Kidney (tissue), 14 donors: ENCODE data around the gene TBL3. TPM values are rescaled to one million over a fixed set of nuclear protein-coding genes. Genes with fewer than 3 reads are reported as not detected.

Source experiments
- DNase-seq, 5 donors: peaks; one replicate each; pipeline ENCODE4 v3.0.0-alpha.2; 2013 to 2020
- FAIRE-seq: peaks from 2 replicates; lab custom pipeline; 2012; peaks lifted over from hg19 to GRCh38; lab: Jason Lieb, UNC
- H3K27ac ChIP-seq, 2 donors: one replicate each; pipeline ENCODE4 v1.7.0; 2013; ENCODE audit warnings: low read depth in 2 of 2, low read length in 2 of 2, inconsistent platforms in 1 of 2
- H3K27me3 ChIP-seq: one replicate; pipeline ENCODE4 v1.7.1; 2013; ENCODE audit warnings: low read length, inconsistent platforms; ENCODE audit not compliant: control insufficient read depth, insufficient read depth
- H3K36me3 ChIP-seq, 3 donors: one replicate each; pipeline versions ENCODE4 v1.7.0 to v1.7.1; 2013; ENCODE audit warnings: low read length in 3 of 3, control low read depth in 1 of 3, inconsistent platforms in 1 of 3; ENCODE audit not compliant: insufficient read depth in 3 of 3, control insufficient read depth in 2 of 3
- H3K4me1 ChIP-seq, 3 donors: one replicate each; pipeline versions ENCODE4 v1.7.0 to v1.7.1; 2013; ENCODE audit warnings: low read length in 3 of 3, inconsistent platforms in 1 of 3, low read depth in 1 of 3; ENCODE audit not compliant: control insufficient read depth in 2 of 3, insufficient read depth in 2 of 3
- H3K4me3 ChIP-seq, 3 donors: one replicate each; pipeline versions ENCODE4 v1.7.0 to v1.8.1; 2013; ENCODE audit warnings: low read length in 3 of 3, control low read depth in 1 of 3, inconsistent platforms in 1 of 3
- H3K9ac ChIP-seq, 3 donors: one replicate each; pipeline versions ENCODE4 v1.7.0 to v1.7.1; 2013; ENCODE audit warnings: low read length in 3 of 3, control low read depth in 1 of 3, inconsistent platforms in 1 of 3
- H3K9me3 ChIP-seq, 3 donors: one replicate each; pipeline versions ENCODE4 v1.7.0 to v1.7.1; 2013; ENCODE audit warnings: low read length in 3 of 3, control low read depth in 1 of 3, inconsistent platforms in 1 of 3; ENCODE audit not compliant: control insufficient read depth in 2 of 3, insufficient read depth in 1 of 3
- intact Hi-C: fragments of 100-400 bp; cut with DNase I; formaldehyde crosslinking; loops from one replicate; pipeline ENCODE4 v1.11.1; 2022
- polyA plus RNA-seq: library from polyadenylated mRNA; stranded (reverse); fragments of 350-450 nt; fragmentation: Illumina TruSeq; extraction: RNeasy Lipid Tissue Mini Kit (QIAGEN cat#74804); gene quantifications from one replicate; pipeline ENCODE4 v1.2.3, GENCODE V29; 2014; ENCODE audit warnings: low read depth, low replicate concordance; ENCODE audit not compliant: insufficient read depth
- total RNA-seq: library from RNA; stranded (reverse); fragmentation: NEBNext Ultra II Directional; extraction: Animal tissue kit (Norgen Biotek cat#: 25700); gene quantifications from one replicate; pipeline ENCODE4 v1.2.1, GENCODE V29; 2021
- TF ChIP-seq, protein P1 (sequence below): IDR thresholded peaks from 3 replicates; pipeline ENCODE4 v1.5.1; 2012; ENCODE audit warnings: mild to moderate bottlenecking, moderate library complexity, borderline replicate concordance; ENCODE audit not compliant: insufficient read depth; ENCODE audit errors: extremely low read depth
- donor health status: control.
- donor health status: control.
- donor health status: control.
- donor health status: control.
- donor health status: control.
- donor health status: DM: yes; HTN: yes; CAD: no.
- donor health status: Normal renal cell carcinoma (clear cell type).

TBL3 gene
- total and polyA plus RNA-seq, 2 donors from 2014 or later: 33.3 to 38.5 TPM

DNA sequence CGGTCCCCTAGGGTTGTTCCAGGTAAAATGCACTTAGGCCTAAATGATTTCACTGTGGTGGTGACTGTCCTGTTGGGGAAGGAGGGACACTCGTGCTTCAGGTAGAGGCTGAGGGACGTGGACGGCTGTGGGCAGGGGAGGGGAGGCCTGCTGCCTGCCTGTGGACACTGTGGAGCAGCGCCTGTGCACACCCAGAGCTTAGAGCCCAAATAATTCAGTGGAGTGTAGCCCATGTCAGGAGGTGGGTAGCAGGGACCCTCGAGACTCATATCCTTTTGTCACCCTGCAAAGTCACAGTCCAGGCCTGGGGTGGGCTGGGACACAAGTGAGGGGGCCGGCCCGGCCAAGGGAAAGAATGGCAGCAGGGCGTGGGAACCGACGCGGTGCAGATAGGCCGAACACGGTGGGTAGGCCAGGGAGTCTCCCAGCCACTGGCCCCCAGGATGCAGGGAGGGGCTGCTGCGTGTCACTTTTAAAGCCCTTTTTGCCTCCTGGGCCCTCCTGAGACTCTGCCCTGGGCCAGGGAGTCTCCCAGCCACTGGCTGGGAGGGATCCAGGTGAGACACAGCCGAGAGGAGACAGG, 54.1 kb downstream of the TBL3 start:
- peak overlapping the region; percentile 30 to 43 for H3K27ac ChIP-seq
- intact Hi-C loops: loop anchor here (10.0 kb wide), 1 partner anchor 119 kb away; the partner anchor contains the start of gene RAB26
- no peak for FAIRE-seq
- H3K27me3 ChIP-seq: no peaks in the 10 kb centered on the region
- H3K36me3 ChIP-seq: no peaks in the 10 kb centered on the region
- TF ChIP-seq, protein P1, sequence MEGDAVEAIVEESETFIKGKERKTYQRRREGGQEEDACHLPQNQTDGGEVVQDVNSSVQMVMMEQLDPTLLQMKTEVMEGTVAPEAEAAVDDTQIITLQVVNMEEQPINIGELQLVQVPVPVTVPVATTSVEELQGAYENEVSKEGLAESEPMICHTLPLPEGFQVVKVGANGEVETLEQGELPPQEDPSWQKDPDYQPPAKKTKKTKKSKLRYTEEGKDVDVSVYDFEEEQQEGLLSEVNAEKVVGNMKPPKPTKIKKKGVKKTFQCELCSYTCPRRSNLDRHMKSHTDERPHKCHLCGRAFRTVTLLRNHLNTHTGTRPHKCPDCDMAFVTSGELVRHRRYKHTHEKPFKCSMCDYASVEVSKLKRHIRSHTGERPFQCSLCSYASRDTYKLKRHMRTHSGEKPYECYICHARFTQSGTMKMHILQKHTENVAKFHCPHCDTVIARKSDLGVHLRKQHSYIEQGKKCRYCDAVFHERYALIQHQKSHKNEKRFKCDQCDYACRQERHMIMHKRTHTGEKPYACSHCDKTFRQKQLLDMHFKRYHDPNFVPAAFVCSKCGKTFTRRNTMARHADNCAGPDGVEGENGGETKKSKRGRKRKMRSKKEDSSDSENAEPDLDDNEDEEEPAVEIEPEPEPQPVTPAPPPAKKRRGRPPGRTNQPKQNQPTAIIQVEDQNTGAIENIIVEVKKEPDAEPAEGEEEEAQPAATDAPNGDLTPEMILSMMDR: no peak
- no peaks in the 10 kb centered on the region for H3K9me3 ChIP-seq
- peak in 1 of 5 donors; percentile 73 for DNase-seq
- H3K9ac ChIP-seq: peak overlapping the region in 2 of 3 donors; percentile 51 to 60
- peaks cover 0 to 41% (median 0%) of the 10 kb centered on the region in 3 donors for H3K4me1 ChIP-seq
- peak overlapping the region in 2 of 3 donors; percentile 53 to 56 for H3K4me3 ChIP-seq

DNA sequence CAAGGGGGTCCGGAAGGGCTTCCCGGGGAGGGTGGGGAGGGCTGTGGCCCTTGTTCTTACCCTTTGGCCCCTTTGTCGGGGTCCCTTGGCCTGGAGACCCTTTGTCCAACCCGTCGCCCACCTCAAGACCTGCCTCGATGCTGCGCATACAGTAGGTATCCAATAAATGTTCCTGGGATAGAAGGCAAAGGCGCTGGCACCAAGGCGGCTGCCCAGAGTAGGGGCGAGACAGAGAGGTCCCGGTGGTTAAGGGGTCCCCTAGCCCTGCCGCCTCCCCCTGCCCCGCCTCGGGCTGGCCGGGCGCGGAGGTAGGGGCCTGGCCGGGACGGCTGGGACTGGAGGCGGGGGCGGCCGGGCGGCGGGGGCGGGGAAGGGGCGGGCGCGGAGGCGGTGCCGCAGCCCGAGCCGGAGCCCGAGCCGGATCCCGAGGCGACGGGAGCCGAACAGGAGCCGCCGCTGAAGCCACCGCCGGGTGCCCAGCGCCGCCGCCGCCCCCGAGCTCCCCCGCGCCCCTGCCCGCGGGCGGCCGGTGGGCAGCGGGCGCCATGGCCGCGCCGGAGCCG, 54.7 kb downstream of the TBL3 start, which contains the start of gene NHERF2:
Gene NHERF2 (plus strand): TSS at position 442 of the 563 bp plus-strand sequence. CDS start 104 bp downstream, at position 546.
- Histone ChIP-seq H3K4me1 (peaks cover 0 to 41% (median 0%) of the 10 kb centered on the region in 3 donors), H3K9ac (peak within 1 kb of the TSS; percentile 51 to 90 (median 60)), H3K27me3 (no peaks in the 10 kb centered on the region), H3K27ac (peak within 1 kb of the TSS; percentile 30 to 43), H3K4me3 (peak within 1 kb of the TSS; percentile 64 to 91 (median 82)), H3K36me3 (no peaks in the 10 kb centered on the region), H3K9me3 (no peaks in the 10 kb centered on the region)
- intact Hi-C loops: loop anchor here (10.0 kb wide), 1 partner anchor 118 kb away; the partner anchor contains the start of gene RAB26
- TF ChIP-seq, protein P1: no peak
- DNase-seq: peak in 3 of 5 donors; percentile 71 to 79 (median 74)
- FAIRE-seq: no peak

DNA sequence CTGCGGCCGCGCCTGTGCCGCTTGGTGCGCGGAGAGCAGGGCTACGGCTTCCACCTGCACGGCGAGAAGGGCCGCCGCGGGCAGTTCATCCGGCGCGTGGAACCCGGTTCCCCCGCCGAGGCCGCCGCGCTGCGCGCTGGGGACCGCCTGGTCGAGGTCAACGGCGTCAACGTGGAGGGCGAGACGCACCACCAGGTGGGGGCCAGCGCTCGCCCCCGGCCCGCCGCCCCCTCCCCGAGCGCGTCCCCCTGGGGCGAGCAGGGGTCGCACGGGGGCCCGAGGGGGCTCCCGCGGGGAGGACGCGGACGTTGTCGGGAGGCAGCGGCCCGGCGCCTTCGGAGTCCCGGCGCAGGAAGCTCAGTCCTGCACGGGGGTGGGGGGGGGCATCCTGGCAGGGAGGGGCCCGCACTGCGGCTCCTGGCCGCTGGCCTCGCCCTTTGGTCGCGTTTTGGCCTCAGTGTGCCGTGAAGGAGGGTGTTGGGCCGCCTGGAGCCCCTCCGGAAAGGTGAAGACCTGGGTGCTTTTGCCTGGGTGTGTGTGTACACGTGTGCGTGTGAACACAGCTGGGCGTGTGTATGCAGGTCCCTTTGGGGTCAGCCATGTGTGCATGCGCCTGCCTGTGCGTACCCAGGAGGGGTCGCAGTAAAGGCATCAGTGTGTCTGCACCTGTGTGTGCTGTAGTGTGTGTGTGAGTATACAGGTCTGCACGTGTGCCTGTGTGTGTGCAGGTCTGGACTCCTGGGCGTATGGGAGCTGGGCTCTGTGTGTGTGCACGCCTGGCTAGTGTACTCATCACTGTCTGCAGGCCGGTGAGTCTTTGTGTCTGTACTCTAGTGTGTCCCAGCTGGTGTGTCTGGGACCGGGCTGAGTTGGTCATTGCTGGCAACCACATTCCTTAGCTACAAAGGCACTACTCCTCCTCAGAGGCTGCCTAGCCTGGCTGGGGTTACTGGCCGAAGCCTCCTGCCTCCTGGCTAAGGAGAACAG, 55.5 kb downstream of the TBL3 start:
- Histone ChIP-seq H3K27ac (no peak overlapping the region), H3K9ac (peak overlapping the region in 2 of 3 donors; percentile 40 to 90), H3K9me3 (no peaks in the 10 kb centered on the region), H3K4me1 (peaks cover 0 to 42% (median 0%) of the 10 kb centered on the region in 3 donors), H3K4me3 (peak overlapping the region; percentile 64 to 91 (median 82)), H3K36me3 (no peaks in the 10 kb centered on the region), H3K27me3 (no peaks in the 10 kb centered on the region)
- intact Hi-C loops: loop anchor here (10.0 kb wide), 1 partner anchor 117 kb away; the partner anchor contains the start of gene RAB26
- peak in 3 of 5 donors; percentile 47 to 76 (median 73) for DNase-seq
- FAIRE-seq: no peak
- TF ChIP-seq, protein P1: no peak
